ENCODE data around the gene PNMT. TPM values are rescaled to one million over a fixed set of nuclear protein-coding genes. Genes with fewer than 3 reads are reported as not detected.
A peak's percentile ranks its signal among the peaks of the same experiment; 100 is the strongest.

PNMT gene
- total and polyA plus RNA-seq, 2 of the 8 experiments (the other 6 are each of a cell fraction or from before 2014, with no cell fraction given): 5.6 to 10.9 TPM

GRCh38 chr17:39688475-39688835, 20.2 kb downstream of the PNMT start:
- POLR2A ChIA-PET (ENCODE audit: partially characterized antibody): interaction anchor here (1.0 to 38.1 kb wide), 18 partner anchors 2 to 70 kb away, joined by 3 to 708 read pairs (median 5); partner anchors contain the start of genes ERBB2, MIEN1, PGAP3 and PNMT

More at GRCh38 chr17:39688475-39688835, 20.2 kb downstream of the PNMT start:
- H2BK15ac ChIP-seq (ENCODE audit: low read length): 0 out of 2 replicates have a peak overlapping the region, but pooled peaks have one; percentile 61
- peak overlapping the region; percentile 94 for H3K56ac ChIP-seq (replicated peaks; ENCODE audit: insufficient read length, low read depth, low read length)
- H4K5ac ChIP-seq (ENCODE audit: insufficient read length, low read depth, low read length): peak overlapping the region; percentile 59
- peaks cover 0 to 3% (median 0%) of the 10 kb centered on the region in 4 experiments; a peak in 1 of 8 replicates for H3K36me3 ChIP-seq (ENCODE audit: control insufficient read depth in 2 of 4, insufficient read depth in 4 of 4, low read length in 3 of 4)
- H2AFZ ChIP-seq (ENCODE audit: low read length): no peak overlapping the region
- no peak overlapping the region for H4K8ac ChIP-seq (ENCODE audit: extremely low read depth, insufficient read depth, low read length)
- peak overlapping the region; percentile 99 for H2BK5ac ChIP-seq (ENCODE audit: low read depth, low read length)
- peak overlapping the region; percentile 75 to 84 (median 80) for H3K4me3 ChIP-seq (ENCODE audit: extremely low read depth in 1 of 4, insufficient read depth in 2 of 4, low read depth in 3 of 4, low read length in 4 of 4)
- CTCF ChIA-PET (ENCODE audit: partially characterized antibody): interaction anchor here (0.7 to 52.4 kb wide), 12 partner anchors 10 to 232 kb away, joined by 3 to 1885 read pairs (median 5); partner anchors contain the start of genes ERBB2, MIEN1, PNMT and PPP1R1B
- H3K18ac ChIP-seq (ENCODE audit: extremely low read depth, low read length): peak overlapping the region; percentile 99
- H3K23me2 ChIP-seq (ENCODE audit: low read depth, low read length): peaks cover 12% of the 10 kb centered on the region
- peak overlapping the region; percentile 99 for H3K4ac ChIP-seq (replicated peaks; ENCODE audit: insufficient read length, low read depth, low read length)
- no peaks in the 10 kb centered on the region for H3K9me3 ChIP-seq (ENCODE audit: insufficient read depth in 2 of 2, low read depth in 1 of 2, low read length in 1 of 2)
- H2BK20ac ChIP-seq (ENCODE audit: low read length): peak overlapping the region; percentile 24
- peaks cover 0 to 13% (median 3%) of the 10 kb centered on the region in 4 experiments; a peak in 6 of 7 replicates for H3K4me1 ChIP-seq (replicated peaks in 1 of 4; ENCODE audit: control insufficient read depth in 3 of 4, insufficient read depth in 4 of 4, low read length in 3 of 4)
- H4K91ac ChIP-seq (replicated peaks; ENCODE audit: insufficient read length, low read length): peak overlapping the region; percentile 95
- WGBS, 2 experiments (ENCODE audit: extremely low coverage in 1 of 2, insufficient coverage in 1 of 2, insufficient read length in 1 of 2, insufficient replicate concordance in 2 of 2, low coverage in 1 of 2, low lambda C conversion rate in 2 of 2, missing lambda C conversion rate in 1 of 2): 3% methylated on average over 6 of the region's 6 CpGs; no CpG with 5 or more reads in 1 of the 2 experiments
- peak overlapping the region; percentile 99 for H2BK120ac ChIP-seq (replicated peaks; ENCODE audit: low read depth, low read length)
- H2BK12ac ChIP-seq (ENCODE audit: low read depth, low read length): peak overlapping the region; percentile 90
- H3K4me2 ChIP-seq (ENCODE audit: insufficient read depth in 1 of 2, low read depth in 2 of 2, low read length in 2 of 2): peak overlapping the region; percentile 93 to 98
- DNase-seq (ENCODE audit: low read depth in 1 of 2, low spot score in 2 of 2) (peak in 1 of 2 experiments; percentile 56), FAIRE-seq (no peak)
- H3K27ac ChIP-seq (ENCODE audit: low read depth, low read length): peak overlapping the region; percentile 97
- peaks cover 0 to 4% of the 10 kb centered on the region in 2 experiments; a peak in 1 of 4 replicates for H3K79me2 ChIP-seq (ENCODE audit: control insufficient read depth in 1 of 2, insufficient read depth in 2 of 2, low read length in 2 of 2)
- peak overlapping the region in 3 of 4 experiments; percentile 87 to 89 (median 87); a peak in 6 of 7 replicates for H3K9ac ChIP-seq (replicated peaks in 1 of 4; ENCODE audit: extremely low read depth in 1 of 4, low read depth in 3 of 4, low read length in 3 of 4)
- no peaks in the 10 kb centered on the region for H3K27me3 ChIP-seq (replicated peaks in 1 of 4; ENCODE audit: control insufficient read depth in 3 of 4, extremely low read depth in 1 of 4, insufficient read depth in 3 of 4, low read length in 3 of 4)
- H3K14ac ChIP-seq (ENCODE audit: insufficient read length): peak overlapping the region; percentile 6
- TF ChIP-seq NANOG (IDR thresholded peaks at IDR 0.05; ENCODE audit: insufficient read depth, low read depth, low read length, poor library complexity, severe bottlenecking) (no peak), POLR2AphosphoS5 (IDR thresholded peaks at IDR 0.05; ENCODE audit: low read depth, low read length) (0 out of 2 replicates have a peak, but pooled peaks have one; percentile 3)
- H3K79me1 ChIP-seq (ENCODE audit: low read depth, low read length): 0 out of 2 replicates have a peak, but pooled peaks cover 2% of the 10 kb centered on the region
- H4K20me1 ChIP-seq (replicated peaks in 1 of 2; ENCODE audit: control insufficient read depth in 1 of 2, insufficient read depth in 2 of 2, low read length in 2 of 2): no peaks in the 10 kb centered on the region
- H3K23ac ChIP-seq (ENCODE audit: insufficient read length): peak overlapping the region; percentile 57
- peak overlapping the region; percentile 58 for H2AK5ac ChIP-seq (ENCODE audit: low read depth, low read length)
